Measurements from ENCODE around the gene PTPN6.
A peak's percentile ranks its signal among the peaks of the same experiment; 100 is the strongest.

PTPN6 gene

DNA sequence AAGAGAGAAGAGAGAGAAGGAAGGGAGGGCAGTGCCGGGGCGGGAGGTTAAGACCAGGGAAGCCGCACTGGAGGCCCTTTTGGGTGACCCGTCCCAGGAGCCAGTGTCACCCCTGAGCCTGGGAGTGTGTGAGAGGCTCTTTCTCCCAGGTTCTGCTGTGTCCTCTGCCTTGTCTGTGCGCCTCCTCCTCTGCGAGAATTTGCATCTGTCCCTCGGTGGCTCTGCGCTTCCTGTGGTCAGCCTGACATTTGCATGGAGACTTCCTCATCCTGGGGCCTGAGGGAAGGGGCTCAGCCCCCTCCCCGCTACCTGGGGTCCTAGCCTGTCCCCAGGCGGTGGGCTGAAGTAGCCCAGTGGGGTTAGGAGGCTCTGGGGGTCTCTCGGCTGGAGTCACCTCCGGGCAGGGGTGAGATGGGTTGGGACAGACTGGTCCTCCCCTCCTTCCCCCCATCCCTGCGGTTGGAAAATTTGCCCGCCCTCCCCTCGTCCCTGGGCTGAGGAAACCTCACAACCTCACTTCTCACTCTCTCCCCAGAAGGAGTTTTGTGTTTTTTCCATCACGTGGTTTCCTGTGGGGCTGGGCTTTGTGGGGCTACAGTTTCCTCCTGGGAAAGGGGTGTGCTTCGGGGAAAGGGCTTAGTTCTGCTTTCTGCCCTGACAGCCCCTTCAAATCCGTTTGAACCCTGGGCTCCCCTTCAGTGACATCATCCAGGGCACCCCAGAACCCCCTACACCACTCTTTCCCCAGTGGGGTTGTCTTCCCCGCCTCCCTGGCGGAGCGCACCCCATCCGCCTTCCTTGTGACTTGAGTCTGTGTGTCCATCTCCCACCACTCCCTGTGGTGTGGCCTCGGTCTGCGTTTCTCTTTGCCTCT is 2.5 kb downstream of the PTPN6 start:
- H3K4me3 ChIP-seq (ENCODE audit: low read depth, low read length): peak overlapping the region; percentile 93
- DNase-seq (ENCODE audit: low read depth): peak; percentile 92
- TF ChIP-seq, protein P1, sequence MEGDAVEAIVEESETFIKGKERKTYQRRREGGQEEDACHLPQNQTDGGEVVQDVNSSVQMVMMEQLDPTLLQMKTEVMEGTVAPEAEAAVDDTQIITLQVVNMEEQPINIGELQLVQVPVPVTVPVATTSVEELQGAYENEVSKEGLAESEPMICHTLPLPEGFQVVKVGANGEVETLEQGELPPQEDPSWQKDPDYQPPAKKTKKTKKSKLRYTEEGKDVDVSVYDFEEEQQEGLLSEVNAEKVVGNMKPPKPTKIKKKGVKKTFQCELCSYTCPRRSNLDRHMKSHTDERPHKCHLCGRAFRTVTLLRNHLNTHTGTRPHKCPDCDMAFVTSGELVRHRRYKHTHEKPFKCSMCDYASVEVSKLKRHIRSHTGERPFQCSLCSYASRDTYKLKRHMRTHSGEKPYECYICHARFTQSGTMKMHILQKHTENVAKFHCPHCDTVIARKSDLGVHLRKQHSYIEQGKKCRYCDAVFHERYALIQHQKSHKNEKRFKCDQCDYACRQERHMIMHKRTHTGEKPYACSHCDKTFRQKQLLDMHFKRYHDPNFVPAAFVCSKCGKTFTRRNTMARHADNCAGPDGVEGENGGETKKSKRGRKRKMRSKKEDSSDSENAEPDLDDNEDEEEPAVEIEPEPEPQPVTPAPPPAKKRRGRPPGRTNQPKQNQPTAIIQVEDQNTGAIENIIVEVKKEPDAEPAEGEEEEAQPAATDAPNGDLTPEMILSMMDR (IDR thresholded peaks at IDR 0.05; ENCODE audit: low read depth, low read length, missing control alignments): no peak

DNA sequence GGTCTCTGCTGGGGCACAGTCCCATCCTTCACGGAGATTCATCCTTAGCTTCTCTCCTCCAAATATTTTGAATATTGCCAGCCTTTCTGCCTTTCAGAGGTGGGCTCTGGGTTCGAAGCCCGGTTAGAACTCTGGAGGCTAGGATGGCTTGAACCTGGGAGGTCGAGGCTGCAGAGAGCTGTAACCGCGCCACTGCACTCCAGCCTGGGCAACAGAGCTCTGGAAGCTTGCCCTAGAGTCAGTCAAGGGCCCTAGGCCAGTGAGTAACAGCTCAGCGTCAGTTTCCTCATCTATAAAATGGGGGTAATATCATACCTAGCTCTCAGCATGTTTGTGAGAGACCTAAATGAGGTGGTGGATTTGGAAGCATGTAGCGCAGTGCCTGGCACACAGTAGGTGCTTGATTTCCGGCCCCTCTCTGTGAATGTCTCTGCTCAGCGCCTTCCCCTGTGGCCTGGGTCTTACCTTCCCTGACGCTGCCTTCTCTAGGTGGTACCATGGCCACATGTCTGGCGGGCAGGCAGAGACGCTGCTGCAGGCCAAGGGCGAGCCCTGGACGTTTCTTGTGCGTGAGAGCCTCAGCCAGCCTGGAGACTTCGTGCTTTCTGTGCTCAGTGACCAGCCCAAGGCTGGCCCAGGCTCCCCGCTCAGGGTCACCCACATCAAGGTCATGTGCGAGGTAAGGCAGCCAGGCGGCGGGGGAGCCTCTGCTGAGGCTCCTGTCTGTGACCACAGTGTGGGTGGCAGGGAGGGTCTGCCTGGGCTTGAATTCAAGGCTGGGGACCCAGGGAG is 3.4 kb downstream of the PTPN6 start:
- H3K4me3 ChIP-seq (ENCODE audit: low read depth, low read length): peak overlapping the region; percentile 93
- TF ChIP-seq, protein P1 (IDR thresholded peaks at IDR 0.05; ENCODE audit: low read depth, low read length, missing control alignments): no peak
- no peak for DNase-seq (ENCODE audit: low read depth)

DNA sequence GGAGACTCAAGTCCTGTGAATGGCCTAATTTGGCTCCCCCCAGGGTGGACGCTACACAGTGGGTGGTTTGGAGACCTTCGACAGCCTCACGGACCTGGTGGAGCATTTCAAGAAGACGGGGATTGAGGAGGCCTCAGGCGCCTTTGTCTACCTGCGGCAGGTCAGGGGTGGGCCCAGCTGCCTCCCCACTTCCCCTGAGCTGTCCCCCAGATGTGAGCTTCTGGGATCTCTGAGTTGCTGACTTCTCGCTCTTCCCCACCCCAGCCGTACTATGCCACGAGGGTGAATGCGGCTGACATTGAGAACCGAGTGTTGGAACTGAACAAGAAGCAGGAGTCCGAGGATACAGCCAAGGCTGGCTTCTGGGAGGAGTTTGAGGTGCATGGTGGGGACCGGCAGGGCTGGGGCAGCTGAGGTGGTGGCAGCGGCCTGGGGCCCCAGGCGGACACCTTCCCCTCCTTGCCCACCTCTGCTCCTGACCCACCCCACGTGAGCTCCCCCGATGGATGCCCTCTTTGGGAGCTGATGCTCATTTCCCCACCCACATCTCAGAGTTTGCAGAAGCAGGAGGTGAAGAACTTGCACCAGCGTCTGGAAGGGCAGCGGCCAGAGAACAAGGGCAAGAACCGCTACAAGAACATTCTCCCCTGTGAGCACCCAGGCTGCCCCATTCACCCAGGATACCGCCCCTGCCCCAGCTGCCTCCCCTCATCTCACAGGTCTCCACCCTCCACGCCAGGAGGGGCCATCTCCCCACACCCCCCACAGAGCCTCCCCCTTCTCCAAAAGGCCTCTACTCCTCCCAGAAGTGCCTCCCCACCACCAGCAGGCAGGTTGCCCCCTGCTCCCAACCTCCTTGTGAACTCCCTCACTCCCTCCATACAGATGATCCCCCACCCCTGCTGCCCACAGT is 4.2 kb downstream of the PTPN6 start:
- TF ChIP-seq, protein P1 (IDR thresholded peaks at IDR 0.05; ENCODE audit: low read depth, low read length, missing control alignments): no peak
- peak overlapping the region; percentile 93 for H3K4me3 ChIP-seq (ENCODE audit: low read depth, low read length)
- no peak for DNase-seq (ENCODE audit: low read depth)

GRCh38 chr12:6956021-6956727 is 5.0 kb downstream of the PTPN6 start:
- H3K4me3 ChIP-seq (ENCODE audit: low read depth, low read length): peak overlapping the region; percentile 93
- DNase-seq (ENCODE audit: low read depth): no peak

GRCh38 chr12:6957151-6957701 is 6.1 kb downstream of the PTPN6 start:
- peak overlapping the region; percentile 93 for H3K4me3 ChIP-seq (ENCODE audit: low read depth, low read length)
- no peak for DNase-seq (ENCODE audit: low read depth)
- TF ChIP-seq, protein P1 (IDR thresholded peaks at IDR 0.05; ENCODE audit: low read depth, low read length, missing control alignments): no peak

More at GRCh38 chr12:6956021-6956727, 5.0 kb downstream of the PTPN6 start:
- TF ChIP-seq, protein P1 (IDR thresholded peaks at IDR 0.05; ENCODE audit: low read depth, low read length, missing control alignments): no peak

Data from GM12864 (cell line).